OCI-LY7 (cell line): ENCODE data around the gene UCN. TPM values are rescaled to one million over a fixed set of nuclear protein-coding genes. Genes with fewer than 3 reads are reported as not detected.
"Not testable (repeated sequence)": the region's sequence is repeated elsewhere in the genome, so short reads cannot be mapped to it uniquely, and the experiment has no call there.

Source experiments
- BruUV-seq: library from RNA; stranded (reverse); fragments of 400-500 nt; replicated peaks from 2 replicates; lab custom pipeline; 2021; lab: Mats Ljungman, UMichigan
- CTCF ChIA-PET: fragments of 300-600 bp; sonication (Branson Sonifier 250); formaldehyde crosslinking; loops from one replicate; lab custom pipeline; 2022; ENCODE audit warnings: antibody characterized with exemption; ENCODE audit not compliant: unreplicated experiment; lab: Charles Lee
- POLR2A ChIA-PET: fragments of 300-600 bp; sonication (Branson Sonifier 250); formaldehyde crosslinking; loops from one replicate; lab custom pipeline; 2022; ENCODE audit warnings: antibody characterized with exemption; lab: Charles Lee
- DNase-seq: peaks from one replicate; pipeline ENCODE4 v3.0.0-alpha.2; 2015; ENCODE audit warnings: low spot score
- H2AFZ ChIP-seq: fragments of 200-600 bp; sonication (generic), shearing (Covaris generic); 2 replicates; pipeline ENCODE4 v1.6.1; 2014; ENCODE audit warnings: mild to moderate bottlenecking, antibody characterized with exemption, low read length, moderate library complexity
- H3K27ac ChIP-seq: fragments of 200-600 bp; sonication (generic); 2 replicates; pipeline ENCODE4 v1.5.1; 2014; ENCODE audit warnings: mixed run types, low read depth, mild to moderate bottlenecking, moderate library complexity, low read length, inconsistent platforms; ENCODE audit not compliant: poor library complexity, severe bottlenecking
- H3K36me3 ChIP-seq: fragments of 200-600 bp; sonication (generic); 2 replicates; pipeline ENCODE4 v1.6.1; 2014; ENCODE audit warnings: mild to moderate bottlenecking, antibody characterized with exemption, low read length, moderate library complexity, mixed read lengths; ENCODE audit not compliant: insufficient read depth
- H3K4me1 ChIP-seq: fragments of 200-600 bp; sonication (generic); 2 replicates; pipeline ENCODE4 v1.5.1; 2014; ENCODE audit warnings: mild to moderate bottlenecking, low read length; ENCODE audit not compliant: insufficient read depth, poor library complexity, severe bottlenecking
- H3K4me2 ChIP-seq: fragments of 200-600 bp; sonication (generic); 2 replicates; pipeline ENCODE4 v1.6.1; 2014; ENCODE audit warnings: mild to moderate bottlenecking, low read length
- H3K4me3 ChIP-seq: fragments of 200-600 bp; sonication (generic); 2 replicates; pipeline ENCODE4 v1.5.1; 2014; ENCODE audit warnings: mild to moderate bottlenecking, low read depth, low read length; ENCODE audit not compliant: poor library complexity, severe bottlenecking
- H3K79me2 ChIP-seq: fragments of 200-600 bp; sonication (generic); 2 replicates; pipeline ENCODE4 v1.6.1; 2016; ENCODE audit warnings: low read depth, mild to moderate bottlenecking, low read length, moderate library complexity, mixed read lengths; ENCODE audit not compliant: insufficient read depth
- H3K9me2 ChIP-seq: fragments of 200-600 bp; sonication (generic); 2 replicates; pipeline ENCODE4 v1.6.1; 2016; ENCODE audit warnings: mild to moderate bottlenecking, low read length, mixed read lengths; ENCODE audit not compliant: insufficient read depth
- H3K9me3 ChIP-seq: fragments of 200-600 bp; sonication (generic); 2 replicates; pipeline ENCODE4 v1.6.1; 2014; ENCODE audit warnings: mild to moderate bottlenecking, mixed run types, low read length, mixed read lengths
- H4K20me1 ChIP-seq: fragments of 200-600 bp; sonication (generic); 2 replicates; pipeline ENCODE4 v1.6.1; 2014; ENCODE audit warnings: mild to moderate bottlenecking, antibody characterized with exemption, low read length, moderate library complexity, mixed read lengths; ENCODE audit not compliant: insufficient read depth
- CTCF ChIP-seq: fragments of 200-600 bp; sonication (generic); conservative IDR thresholded peaks from 2 replicates; pipeline ENCODE4 v1.5.1; 2014; ENCODE audit warnings: mild to moderate bottlenecking, antibody characterized with exemption, low read length, moderate library complexity, mixed read lengths
- EZH2phosphoT487 ChIP-seq: fragments of 200-600 bp; sonication (generic); IDR thresholded peaks from 2 replicates; pipeline ENCODE4 v1.6.1; 2018; ENCODE audit warnings: low read depth, borderline replicate concordance, mild to moderate bottlenecking, mixed run types, antibody characterized with exemption, low read length, moderate library complexity, mixed read lengths
- intact Hi-C: fragments of 100-400 bp; cut with micrococcal nuclease; formaldehyde crosslinking; loops from one replicate; pipeline ENCODE4 v1.10.0; 2022; ENCODE audit not compliant: unreplicated experiment
- total RNA-seq, 2 experiments: library from RNA; depleted of rRNA in 1 of 2; stranded (reverse); fragments of >200 nt in 1 of 2; shearing (Covaris generic) in 1 of 2; gene quantifications; 2 replicates each; pipeline ENCODE4 v1.2.3, GENCODE V29; 2014 to 2022

Gene UCN
- total RNA-seq, 2 experiments from 2014 or later, result 6.4 to 7.2 TPM

DNA sequence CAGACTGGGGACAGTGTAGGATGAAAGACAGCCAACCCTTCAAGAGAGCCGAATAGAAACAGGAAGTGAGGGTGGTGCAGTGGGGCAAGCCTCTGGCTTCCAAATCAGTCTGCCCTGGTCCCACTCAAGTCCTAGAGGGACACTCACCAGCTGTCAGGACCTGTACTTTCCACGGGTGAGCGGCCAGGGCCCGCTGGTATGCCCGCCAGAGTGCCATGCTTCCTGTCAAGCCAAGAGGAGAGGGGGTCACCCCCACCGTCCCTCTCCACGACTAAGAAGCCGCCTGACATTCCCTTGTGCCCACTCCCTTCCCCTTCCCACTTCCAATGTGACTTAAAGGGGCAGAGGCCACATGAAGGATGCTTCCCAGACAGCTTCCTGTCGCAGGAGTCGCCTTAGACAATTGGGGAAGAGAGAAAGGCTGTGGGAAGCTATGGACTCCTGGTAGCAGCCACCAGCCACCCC lies 14.1 kb upstream of the UCN start:
- TSS peak; percentile 64 for BruUV-seq
- peaks cover 16% of the 10 kb centered on the region for H3K4me1 ChIP-seq
- peaks cover 24% of the 10 kb centered on the region; the same call in 1 of the 2 replicates for H3K79me2 ChIP-seq
- peaks cover 20% of the 10 kb centered on the region for H3K36me3 ChIP-seq
- peak; percentile 48 for DNase-seq
- no peaks in the 10 kb centered on the region for H4K20me1 ChIP-seq
- H3K9me3 ChIP-seq, result no peaks in the 10 kb centered on the region
- POLR2A ChIA-PET, result interaction anchor here (0.6 to 1.3 kb wide), 3 partner anchors 15 to 104 kb away, joined by 3 read pairs; no protein-coding TSS in a partner anchor
- peak overlapping the region; percentile 84 for H3K4me3 ChIP-seq
- CTCF ChIA-PET, result interaction anchor here (0.6 to 1.2 kb wide), 2 partner anchors 30 to 170 kb away, joined by 4 to 5 read pairs; no protein-coding TSS in a partner anchor
- H3K9me2 ChIP-seq, result no peaks in the 10 kb centered on the region
- no peak for TF ChIP-seq EZH2phosphoT487
- no peak for TF ChIP-seq CTCF
- H2AFZ ChIP-seq, result peak overlapping the region; percentile 77; the same call in 1 of the 2 replicates
- H3K27ac ChIP-seq, result peak overlapping the region; percentile 58
- intact Hi-C loops, result loop anchor here (2.0 to 5.0 kb wide), 2 partner anchors 35 to 48 kb away; partner anchors contain the start of genes EIF2B4, GTF3C2 and SNX17
- H3K4me2 ChIP-seq, result peak overlapping the region; percentile 91

- intact Hi-C loops, result loop anchor here (5.0 kb wide), 1 partner anchor 36 kb away; the partner anchor contains the start of gene GTF3C2
- ChIA-PET CTCF (interaction anchor here (0.6 to 1.5 kb wide), 2 partner anchors 18 to 310 kb away, joined by 3 read pairs; no protein-coding TSS in a partner anchor), POLR2A (no interaction called here)
- no peaks in the 10 kb centered on the region for H4K20me1 ChIP-seq
- peak overlapping the region; percentile 91 for H3K4me2 ChIP-seq
- H3K4me1 ChIP-seq, result peaks cover 16% of the 10 kb centered on the region
- H3K27ac ChIP-seq, result no peak overlapping the region
- no peak for DNase-seq
- H3K9me2 ChIP-seq, result no peaks in the 10 kb centered on the region
- H3K9me3 ChIP-seq, result no peaks in the 10 kb centered on the region
- H3K36me3 ChIP-seq, result peaks cover 8% of the 10 kb centered on the region; the same call in 1 of the 2 replicates
- no peak overlapping the region for H2AFZ ChIP-seq
- H3K79me2 ChIP-seq, result peaks cover 24% of the 10 kb centered on the region; the same call in 1 of the 2 replicates
- TF ChIP-seq CTCF (no peak), EZH2phosphoT487 (no peak)
- no TSS peak for BruUV-seq
- H3K4me3 ChIP-seq, result peak overlapping the region; percentile 84
These were observed 12.8 kb upstream of the UCN start for GRCh38 chr2:27320958-27321543.

- not testable (repeated sequence) for H3K27ac ChIP-seq, H2AFZ ChIP-seq, H3K36me3 ChIP-seq, DNase-seq, BruUV-seq, H3K9me3 ChIP-seq, H3K4me2 ChIP-seq, H3K9me2 ChIP-seq, H3K4me3 ChIP-seq, H4K20me1 ChIP-seq
- Histone ChIP-seq H3K79me2 (peaks cover 24% of the 10 kb centered on the region; the same call in 1 of the 2 replicates), H3K4me1 (peaks cover 16% of the 10 kb centered on the region)
- ChIA-PET CTCF (interaction anchor here (1.5 kb wide), 1 partner anchor 17 kb away, joined by 3 read pairs; no protein-coding TSS in a partner anchor), POLR2A (interaction anchor here (0.6 to 1.3 kb wide), 2 partner anchors 17 to 37 kb away, joined by 3 to 4 read pairs; no protein-coding TSS in a partner anchor)
- intact Hi-C loops, result loop anchor here (5.0 kb wide), 1 partner anchor 37 kb away; the partner anchor contains the start of gene GTF3C2
These were observed 11.6 kb upstream of the UCN start for GRCh38 chr2:27319839-27320238.
